Left lung (tissue), 10 donors: ENCODE results near the gene NCAPG2. TPM values are rescaled to one million over a fixed set of nuclear protein-coding genes. Genes with fewer than 3 reads are reported as not detected.

Experiments used
- ATAC-seq: fragments of 200-7000 bp; cut with Tn5 transposase; one replicate; pipeline ENCODE4 v1.9.1; 2020; ENCODE audit warnings: moderate library complexity
- DNase-seq, 4 donors: peaks; one replicate each; pipeline ENCODE4 v3.0.0-alpha.2; 2013 to 2020
- H3K27ac ChIP-seq, 2 donors: fragments of 200-600 bp; sonication (generic) in 1 of 2; one replicate each; pipeline versions ENCODE4 v1.5.0 to v1.8.0; 2020 to 2021
- H3K27me3 ChIP-seq, 2 donors: fragments of 200-600 bp; sonication (generic) in 1 of 2; one replicate each; pipeline versions ENCODE4 v1.5.0 to v1.8.0; 2020 to 2021
- H3K36me3 ChIP-seq, 2 donors: fragments of 200-600 bp; sonication (generic) in 1 of 2; one replicate each; pipeline versions ENCODE4 v1.5.0 to v1.8.0; 2020 to 2021
- H3K4me1 ChIP-seq, 2 donors: fragments of 200-600 bp; one replicate each; pipeline ENCODE4 v1.8.0; 2021
- H3K4me3 ChIP-seq, 2 donors: fragments of 200-600 bp; sonication (generic) in 1 of 2; one replicate each; pipeline versions ENCODE4 v1.5.0 to v1.8.0; 2020 to 2021; ENCODE audit warnings: mild to moderate bottlenecking in 1 of 2
- H3K9me3 ChIP-seq, 2 donors: fragments of 200-600 bp; sonication (generic) in 1 of 2; one replicate each; pipeline versions ENCODE4 v1.5.0 to v1.8.0; 2020 to 2021
- intact Hi-C, 2 donors: fragments of 100-400 bp; cut with DNase I; formaldehyde crosslinking; loops; one replicate each; pipeline versions ENCODE4 v1.11.2 to v1.14.2; 2022
- polyA plus RNA-seq, 6 donors: library from polyadenylated mRNA; unstranded; fragments of 120-200 nt; gene quantifications; one replicate each; pipeline ENCODE4 v1.2.1, GENCODE V29; 2013; ENCODE audit not compliant: insufficient read length in 6 of 6
- total RNA-seq, 2 donors: library from RNA; stranded (reverse); fragmentation: NEBNext Ultra II Directional; extraction: Animal tissue kit (Norgen Biotek cat#: 25700); gene quantifications; one replicate each; pipeline ENCODE4 v1.2.1, GENCODE V29; 2021
- TF ChIP-seq, protein P1 (sequence below), 2 donors: fragments of 200-600 bp; sonication (generic) in 1 of 2; IDR thresholded peaks; one replicate each; pipeline versions ENCODE4 v1.5.0 to v1.8.0; 2021; ENCODE audit warnings: antibody characterized with exemption in 2 of 2
- donor health status: DM: no; HTN: yes; CAD: no.
- donor health status: DM: no; HTN: no; CAD: no.

Gene NCAPG2
- total and polyA plus RNA-seq, 8 donors: 13.5 to 42.7 (median 24.6) TPM

DNA sequence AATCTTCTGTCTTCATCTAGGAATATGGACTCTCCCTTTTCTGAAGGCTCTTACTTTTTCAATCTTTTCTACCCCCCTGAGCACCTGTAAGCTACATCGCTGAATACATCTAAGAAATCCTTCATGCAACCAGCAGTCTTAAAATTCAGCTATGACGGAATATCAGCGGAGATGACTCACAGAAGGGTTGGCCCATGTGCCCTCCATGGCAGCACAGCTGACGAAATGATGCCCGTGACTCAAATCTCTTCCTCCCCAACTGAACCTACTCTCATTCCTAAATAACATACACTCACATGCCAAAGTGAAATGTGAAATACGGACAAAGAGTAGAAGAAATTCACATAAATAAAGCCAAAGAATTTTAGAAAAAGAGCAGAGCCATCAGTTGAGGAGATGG lies 30.3 kb upstream of the NCAPG2 start:
- Histone ChIP-seq H3K9me3 (no peaks in the 10 kb centered on the region), H3K27ac (no peak overlapping the region), H3K4me1 (peaks cover 0 to 14% of the 10 kb centered on the region in 2 donors), H3K4me3 (no peak overlapping the region), H3K27me3 (no peaks in the 10 kb centered on the region), H3K36me3 (peaks cover 0 to 66% of the 10 kb centered on the region in 2 donors)
- ATAC-seq (no peak), DNase-seq (no peak)
- TF ChIP-seq, protein P1, sequence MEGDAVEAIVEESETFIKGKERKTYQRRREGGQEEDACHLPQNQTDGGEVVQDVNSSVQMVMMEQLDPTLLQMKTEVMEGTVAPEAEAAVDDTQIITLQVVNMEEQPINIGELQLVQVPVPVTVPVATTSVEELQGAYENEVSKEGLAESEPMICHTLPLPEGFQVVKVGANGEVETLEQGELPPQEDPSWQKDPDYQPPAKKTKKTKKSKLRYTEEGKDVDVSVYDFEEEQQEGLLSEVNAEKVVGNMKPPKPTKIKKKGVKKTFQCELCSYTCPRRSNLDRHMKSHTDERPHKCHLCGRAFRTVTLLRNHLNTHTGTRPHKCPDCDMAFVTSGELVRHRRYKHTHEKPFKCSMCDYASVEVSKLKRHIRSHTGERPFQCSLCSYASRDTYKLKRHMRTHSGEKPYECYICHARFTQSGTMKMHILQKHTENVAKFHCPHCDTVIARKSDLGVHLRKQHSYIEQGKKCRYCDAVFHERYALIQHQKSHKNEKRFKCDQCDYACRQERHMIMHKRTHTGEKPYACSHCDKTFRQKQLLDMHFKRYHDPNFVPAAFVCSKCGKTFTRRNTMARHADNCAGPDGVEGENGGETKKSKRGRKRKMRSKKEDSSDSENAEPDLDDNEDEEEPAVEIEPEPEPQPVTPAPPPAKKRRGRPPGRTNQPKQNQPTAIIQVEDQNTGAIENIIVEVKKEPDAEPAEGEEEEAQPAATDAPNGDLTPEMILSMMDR (IDR thresholded peaks at IDR 0.05): no peak
- intact Hi-C loops: no loop called here

DNA sequence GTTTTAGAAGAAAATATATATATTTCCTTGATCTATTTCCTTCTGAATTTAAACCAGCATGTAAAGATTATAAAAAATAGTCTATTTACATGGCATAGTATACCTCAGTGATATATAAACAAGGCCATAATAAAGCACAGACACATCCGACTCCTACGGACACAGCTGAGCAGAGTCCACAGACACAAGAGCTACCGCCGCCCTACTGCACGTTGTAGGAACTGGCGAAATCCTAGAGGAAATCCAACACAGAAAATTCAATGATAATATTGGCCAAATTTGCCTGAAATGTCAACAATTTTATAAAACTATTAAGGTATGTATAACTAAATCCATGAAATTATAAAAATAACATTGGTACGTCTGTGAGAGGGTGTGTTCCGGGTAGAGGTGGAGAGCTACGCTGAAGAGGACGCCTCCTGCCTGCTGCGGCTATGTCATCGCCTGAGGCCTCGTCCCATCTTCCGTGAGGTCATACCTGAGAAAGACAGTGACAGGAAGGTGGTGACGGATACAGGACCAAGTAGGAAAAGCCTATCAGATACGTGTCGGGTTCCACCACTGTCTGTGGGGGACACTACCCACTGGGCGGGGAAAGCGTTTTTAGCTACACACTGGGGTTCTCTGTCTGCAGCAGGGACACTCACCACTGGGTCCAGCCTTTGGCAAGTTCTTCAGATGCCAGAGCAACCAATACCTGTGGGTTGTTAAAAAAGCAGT lies 29.3 kb upstream of the NCAPG2 start:
- Histone ChIP-seq H3K27ac (no peak overlapping the region), H3K36me3 (peaks cover 0 to 58% of the 10 kb centered on the region in 2 donors), H3K27me3 (no peaks in the 10 kb centered on the region), H3K9me3 (no peaks in the 10 kb centered on the region), H3K4me1 (peaks cover 0 to 10% of the 10 kb centered on the region in 2 donors), H3K4me3 (no peak overlapping the region)
- TF ChIP-seq, protein P1 (IDR thresholded peaks at IDR 0.05): no peak
- DNase-seq (no peak), ATAC-seq (no peak)
- intact Hi-C loops: no loop called here

DNA sequence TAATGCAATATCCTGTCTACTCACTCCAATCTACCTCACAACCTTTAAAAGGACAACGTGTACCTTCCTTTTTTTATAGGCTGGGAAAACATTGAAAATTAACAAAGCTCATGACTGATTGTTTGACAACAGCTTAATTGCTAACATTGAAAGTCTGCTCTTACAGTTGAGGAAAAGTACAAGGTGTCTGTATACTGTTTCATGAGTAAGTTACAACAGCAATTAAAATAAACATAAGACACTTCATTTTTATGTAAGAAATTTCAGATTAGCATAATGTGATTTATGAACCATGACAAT lies 28.6 kb upstream of the NCAPG2 start:
- DNase-seq: no peak
- Histone ChIP-seq H3K9me3 (no peaks in the 10 kb centered on the region), H3K27ac (no peak overlapping the region), H3K27me3 (no peaks in the 10 kb centered on the region), H3K36me3 (peaks cover 0 to 52% of the 10 kb centered on the region in 2 donors), H3K4me3 (no peak overlapping the region), H3K4me1 (peaks cover 0 to 10% of the 10 kb centered on the region in 2 donors)
- intact Hi-C loops: no loop called here
- TF ChIP-seq, protein P1 (IDR thresholded peaks at IDR 0.05): no peak
- ATAC-seq: no peak

DNA sequence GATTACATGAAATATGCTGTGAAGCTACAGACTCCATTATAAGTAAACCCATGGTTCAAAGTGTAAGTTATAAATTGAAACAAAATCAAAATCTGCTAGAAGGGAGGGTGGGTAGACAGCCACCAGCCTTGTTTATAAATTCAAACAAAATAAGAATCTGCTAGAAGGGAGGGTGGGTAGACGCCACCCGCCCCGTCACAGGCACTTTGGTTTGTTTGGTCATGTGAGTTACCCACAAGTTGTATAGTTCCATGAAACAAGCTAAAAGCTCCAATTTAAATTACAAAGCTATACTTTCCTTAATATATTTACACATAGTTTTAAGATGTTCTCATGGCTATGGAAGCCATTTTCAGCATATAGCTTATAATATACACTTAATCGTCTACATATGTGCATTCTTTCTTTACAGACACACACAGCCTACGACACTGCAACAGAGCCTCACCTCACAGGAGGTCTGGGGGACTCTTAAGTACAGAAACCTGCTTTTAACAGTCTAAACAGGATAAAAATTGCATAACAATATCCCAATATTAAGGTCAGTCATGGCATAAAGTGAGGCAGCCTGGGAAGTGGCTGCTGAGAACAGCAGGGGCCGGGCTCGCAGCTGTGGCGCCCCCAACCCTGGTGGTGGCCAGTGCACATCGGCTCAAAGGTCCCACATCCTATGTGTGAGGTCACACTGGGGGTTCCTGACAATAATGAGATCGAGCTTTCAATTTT lies 28.1 kb upstream of the NCAPG2 start:
- Histone ChIP-seq H3K27me3 (no peaks in the 10 kb centered on the region), H3K4me1 (peaks cover 0 to 10% of the 10 kb centered on the region in 2 donors), H3K4me3 (no peak overlapping the region), H3K27ac (no peak overlapping the region), H3K9me3 (no peaks in the 10 kb centered on the region), H3K36me3 (peaks cover 0 to 48% of the 10 kb centered on the region in 2 donors)
- no peak for ATAC-seq
- TF ChIP-seq, protein P1 (IDR thresholded peaks at IDR 0.05): no peak
- intact Hi-C loops: no loop called here
- DNase-seq: no peak

DNA sequence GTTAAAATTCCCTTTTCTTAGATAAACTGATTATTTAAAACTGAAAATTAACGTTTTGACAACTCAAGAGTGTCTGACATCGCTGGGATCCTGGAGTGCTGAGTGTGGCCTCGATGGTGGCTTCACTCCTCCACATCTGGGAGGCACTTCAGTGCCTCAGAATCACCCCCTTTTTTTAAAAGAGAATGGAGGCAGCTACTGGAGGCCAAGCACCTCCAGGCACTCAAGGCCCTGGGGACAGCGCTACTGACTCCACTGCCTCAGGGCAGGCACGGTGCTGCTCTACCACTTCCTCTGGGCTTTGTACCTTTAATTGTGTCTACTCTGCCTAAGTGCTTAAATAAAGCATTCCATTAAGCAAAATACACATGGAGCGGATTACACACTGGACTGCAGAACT lies 27.2 kb upstream of the NCAPG2 start:
- TF ChIP-seq, protein P1 (IDR thresholded peaks at IDR 0.05): no peak
- H3K27ac ChIP-seq: no peak overlapping the region
- H3K27me3 ChIP-seq: no peaks in the 10 kb centered on the region
- peaks cover 0 to 10% of the 10 kb centered on the region in 2 donors for H3K4me1 ChIP-seq
- DNase-seq (no peak), ATAC-seq (no peak)
- peaks cover 0 to 39% of the 10 kb centered on the region in 2 donors for H3K36me3 ChIP-seq
- no peaks in the 10 kb centered on the region for H3K9me3 ChIP-seq
- H3K4me3 ChIP-seq: no peak overlapping the region
- intact Hi-C loops: no loop called here
